Kidney (tissue), 14 donors: ENCODE data around the gene CUBN. TPM values are rescaled to one million over a fixed set of nuclear protein-coding genes. Genes with fewer than 3 reads are reported as not detected.

Source experiments
- DNase-seq, 5 donors: peaks; one replicate each; pipeline ENCODE4 v3.0.0-alpha.2; 2013 to 2020
- FAIRE-seq: peaks from 2 replicates; lab custom pipeline; 2012; peaks lifted over from hg19 to GRCh38; lab: Jason Lieb, UNC
- H3K27ac ChIP-seq, 2 donors: one replicate each; pipeline ENCODE4 v1.7.0; 2013; ENCODE audit warnings: low read depth in 2 of 2, low read length in 2 of 2, inconsistent platforms in 1 of 2
- H3K27me3 ChIP-seq: one replicate; pipeline ENCODE4 v1.7.1; 2013; ENCODE audit warnings: low read length, inconsistent platforms; ENCODE audit not compliant: control insufficient read depth, insufficient read depth
- H3K36me3 ChIP-seq, 3 donors: one replicate each; pipeline versions ENCODE4 v1.7.0 to v1.7.1; 2013; ENCODE audit warnings: low read length in 3 of 3, control low read depth in 1 of 3, inconsistent platforms in 1 of 3; ENCODE audit not compliant: insufficient read depth in 3 of 3, control insufficient read depth in 2 of 3
- H3K4me1 ChIP-seq, 3 donors: one replicate each; pipeline versions ENCODE4 v1.7.0 to v1.7.1; 2013; ENCODE audit warnings: low read length in 3 of 3, inconsistent platforms in 1 of 3, low read depth in 1 of 3; ENCODE audit not compliant: control insufficient read depth in 2 of 3, insufficient read depth in 2 of 3
- H3K4me3 ChIP-seq, 3 donors: one replicate each; pipeline versions ENCODE4 v1.7.0 to v1.8.1; 2013; ENCODE audit warnings: low read length in 3 of 3, control low read depth in 1 of 3, inconsistent platforms in 1 of 3
- H3K9ac ChIP-seq, 3 donors: one replicate each; pipeline versions ENCODE4 v1.7.0 to v1.7.1; 2013; ENCODE audit warnings: low read length in 3 of 3, control low read depth in 1 of 3, inconsistent platforms in 1 of 3
- H3K9me3 ChIP-seq, 3 donors: one replicate each; pipeline versions ENCODE4 v1.7.0 to v1.7.1; 2013; ENCODE audit warnings: low read length in 3 of 3, control low read depth in 1 of 3, inconsistent platforms in 1 of 3; ENCODE audit not compliant: control insufficient read depth in 2 of 3, insufficient read depth in 1 of 3
- intact Hi-C: fragments of 100-400 bp; cut with DNase I; formaldehyde crosslinking; loops from one replicate; pipeline ENCODE4 v1.11.1; 2022
- polyA plus RNA-seq: library from polyadenylated mRNA; stranded (reverse); fragments of 350-450 nt; fragmentation: Illumina TruSeq; extraction: RNeasy Lipid Tissue Mini Kit (QIAGEN cat#74804); gene quantifications from one replicate; pipeline ENCODE4 v1.2.3, GENCODE V29; 2014; ENCODE audit warnings: low read depth, low replicate concordance; ENCODE audit not compliant: insufficient read depth
- total RNA-seq: library from RNA; stranded (reverse); fragmentation: NEBNext Ultra II Directional; extraction: Animal tissue kit (Norgen Biotek cat#: 25700); gene quantifications from one replicate; pipeline ENCODE4 v1.2.1, GENCODE V29; 2021
- TF ChIP-seq, protein P1 (sequence below): IDR thresholded peaks from 3 replicates; pipeline ENCODE4 v1.5.1; 2012; ENCODE audit warnings: mild to moderate bottlenecking, moderate library complexity, borderline replicate concordance; ENCODE audit not compliant: insufficient read depth; ENCODE audit errors: extremely low read depth
- donor health status: control.
- donor health status: control.
- donor health status: control.
- donor health status: control.
- donor health status: control.
- donor health status: DM: yes; HTN: yes; CAD: no.
- donor health status: Normal renal cell carcinoma (clear cell type).

CUBN gene
- total and polyA plus RNA-seq, 2 donors from 2014 or later: 14.8 to 31.6 TPM

- H3K9ac ChIP-seq: no peak overlapping the region
- TF ChIP-seq, protein P1, sequence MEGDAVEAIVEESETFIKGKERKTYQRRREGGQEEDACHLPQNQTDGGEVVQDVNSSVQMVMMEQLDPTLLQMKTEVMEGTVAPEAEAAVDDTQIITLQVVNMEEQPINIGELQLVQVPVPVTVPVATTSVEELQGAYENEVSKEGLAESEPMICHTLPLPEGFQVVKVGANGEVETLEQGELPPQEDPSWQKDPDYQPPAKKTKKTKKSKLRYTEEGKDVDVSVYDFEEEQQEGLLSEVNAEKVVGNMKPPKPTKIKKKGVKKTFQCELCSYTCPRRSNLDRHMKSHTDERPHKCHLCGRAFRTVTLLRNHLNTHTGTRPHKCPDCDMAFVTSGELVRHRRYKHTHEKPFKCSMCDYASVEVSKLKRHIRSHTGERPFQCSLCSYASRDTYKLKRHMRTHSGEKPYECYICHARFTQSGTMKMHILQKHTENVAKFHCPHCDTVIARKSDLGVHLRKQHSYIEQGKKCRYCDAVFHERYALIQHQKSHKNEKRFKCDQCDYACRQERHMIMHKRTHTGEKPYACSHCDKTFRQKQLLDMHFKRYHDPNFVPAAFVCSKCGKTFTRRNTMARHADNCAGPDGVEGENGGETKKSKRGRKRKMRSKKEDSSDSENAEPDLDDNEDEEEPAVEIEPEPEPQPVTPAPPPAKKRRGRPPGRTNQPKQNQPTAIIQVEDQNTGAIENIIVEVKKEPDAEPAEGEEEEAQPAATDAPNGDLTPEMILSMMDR: no peak
- no peaks in the 10 kb centered on the region for H3K4me1 ChIP-seq
- no peak overlapping the region for H3K27ac ChIP-seq
- FAIRE-seq: no peak
- H3K9me3 ChIP-seq: no peaks in the 10 kb centered on the region
- peak; percentile 11 to 80 (median 36) for DNase-seq
- intact Hi-C loops: no loop called here
- peaks cover 0 to 20% (median 0%) of the 10 kb centered on the region in 3 donors for H3K36me3 ChIP-seq
- H3K27me3 ChIP-seq: no peaks in the 10 kb centered on the region
- H3K4me3 ChIP-seq: no peak overlapping the region
These were observed 66.6 kb downstream of the CUBN start for GRCh38 chr10:17062955-17063484.

DNA sequence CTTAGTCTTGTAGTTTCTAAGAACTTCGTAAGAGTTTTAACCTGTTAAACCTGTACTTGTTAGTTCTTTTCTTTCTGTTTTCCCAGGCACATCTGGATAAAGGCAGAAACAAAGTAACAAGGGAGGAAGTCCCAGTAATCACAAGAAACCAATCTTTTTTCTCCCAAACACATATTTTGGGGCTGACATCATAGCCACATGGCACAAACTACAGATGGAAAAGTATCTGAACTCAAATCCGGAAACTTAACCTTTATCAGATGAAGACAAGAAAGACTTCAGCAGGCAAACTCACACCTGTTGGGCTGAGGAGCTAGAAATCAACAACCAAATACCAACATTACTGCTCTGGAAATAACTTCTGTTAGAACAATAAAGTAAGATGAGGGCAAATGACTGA, 67.1 kb downstream of the CUBN start:
- H3K27ac ChIP-seq: no peak overlapping the region
- H3K27me3 ChIP-seq: no peaks in the 10 kb centered on the region
- H3K4me1 ChIP-seq: no peaks in the 10 kb centered on the region
- H3K4me3 ChIP-seq: no peak overlapping the region
- intact Hi-C loops: no loop called here
- H3K9me3 ChIP-seq: no peaks in the 10 kb centered on the region
- DNase-seq: peak in 2 of 5 donors; percentile 58 to 61
- TF ChIP-seq, protein P1: no peak
- no peak overlapping the region for H3K9ac ChIP-seq
- FAIRE-seq: no peak
- H3K36me3 ChIP-seq: peaks cover 0 to 20% (median 0%) of the 10 kb centered on the region in 3 donors

GRCh38 chr10:17062009-17062408, 67.6 kb downstream of the CUBN start:
- H3K4me1 ChIP-seq: no peaks in the 10 kb centered on the region
- no peaks in the 10 kb centered on the region for H3K27me3 ChIP-seq
- DNase-seq (no peak), FAIRE-seq (peak; percentile 42)
- H3K4me3 ChIP-seq: no peak overlapping the region
- TF ChIP-seq, protein P1: no peak
- H3K36me3 ChIP-seq: peaks cover 0 to 23% (median under 1%) of the 10 kb centered on the region in 3 donors
- intact Hi-C loops: no loop called here
- H3K27ac ChIP-seq: no peak overlapping the region
- H3K9me3 ChIP-seq: no peaks in the 10 kb centered on the region
- no peak overlapping the region for H3K9ac ChIP-seq

DNA sequence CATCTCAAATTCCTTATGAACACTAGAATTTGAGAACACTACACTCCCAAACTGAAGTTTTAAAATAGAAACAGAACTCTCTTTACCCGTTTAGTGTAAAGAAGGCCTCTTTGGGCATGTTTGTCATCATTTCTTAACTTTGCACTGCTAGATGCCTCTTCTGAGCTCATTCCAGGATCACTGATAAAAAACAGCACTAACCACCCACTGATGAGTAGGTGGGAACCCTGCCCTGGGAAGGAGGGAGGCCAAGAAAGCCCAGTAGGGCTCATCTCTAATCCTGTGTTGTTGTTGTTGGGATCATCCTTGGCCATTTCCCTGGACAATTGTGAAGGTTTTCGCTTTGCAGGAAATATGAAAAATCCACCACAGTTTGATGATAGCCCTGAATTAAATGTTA, 68.2 kb downstream of the CUBN start:
- FAIRE-seq: no peak
- H3K27me3 ChIP-seq: no peaks in the 10 kb centered on the region

More for the DNA sequence above, 68.2 kb downstream of the CUBN start:
- Histone ChIP-seq H3K4me3 (no peak overlapping the region), H3K4me1 (no peaks in the 10 kb centered on the region), H3K9ac (no peak overlapping the region), H3K27ac (no peak overlapping the region), H3K36me3 (peaks cover 0 to 29% (median 2%) of the 10 kb centered on the region in 3 donors), H3K9me3 (no peaks in the 10 kb centered on the region)
- TF ChIP-seq, protein P1: no peak
- DNase-seq: no peak
- intact Hi-C loops: no loop called here
